WTC11 (cell line): ENCODE measurements around the gene ATP6V1G1.

Experiments used
- CTCF ChIP-seq: fragments of 200-600 bp; IDR thresholded peaks from 2 replicates; pipeline ENCODE4 v1.8.0; 2022; ENCODE audit warnings: antibody characterized with exemption
- E2F5 ChIP-seq: sonication (generic); formaldehyde crosslinking; IDR thresholded peaks from 2 replicates; pipeline ENCODE4 v1.8.1; 2022; ENCODE audit warnings: mild to moderate bottlenecking, moderate library complexity, missing genetic modification reagents
- HMGXB4 ChIP-seq: sonication (generic); formaldehyde crosslinking; IDR thresholded peaks from 2 replicates; pipeline ENCODE4 v1.8.1; 2023; ENCODE audit warnings: mild to moderate bottlenecking, moderate library complexity, missing genetic modification reagents
- JUN ChIP-seq: sonication (generic); formaldehyde crosslinking; IDR thresholded peaks from 2 replicates; pipeline ENCODE4 v1.8.0; 2023; ENCODE audit warnings: mild to moderate bottlenecking, missing genetic modification reagents
- MAX ChIP-seq: sonication (generic); formaldehyde crosslinking; IDR thresholded peaks from 2 replicates; pipeline ENCODE4 v1.8.0; 2022; ENCODE audit warnings: mild to moderate bottlenecking, missing genetic modification reagents
- SP1 ChIP-seq: sonication (generic); formaldehyde crosslinking; conservative IDR thresholded peaks from 2 replicates; pipeline ENCODE4 v1.8.1; 2022; ENCODE audit warnings: missing genetic modification reagents
- TCF7 ChIP-seq: sonication (generic); formaldehyde crosslinking; IDR thresholded peaks from 2 replicates; pipeline ENCODE4 v1.8.0; 2022; ENCODE audit warnings: mild to moderate bottlenecking, low read depth, missing genetic modification reagents, moderate library complexity
- ZSCAN18 ChIP-seq: fragments of 250-450 bp; sonication (Bioruptor Pico); IDR thresholded peaks from 2 replicates; pipeline ENCODE4 v2.1.2; 2022; ENCODE audit warnings: mild to moderate bottlenecking, moderate library complexity

GRCh38 chr9:114583371-114584155, 4.0 kb upstream of the ATP6V1G1 start:
- TF ChIP-seq ZSCAN18 (CRISPR knock-in tag) (no peak), CTCF (no peak), JUN (CRISPR knock-in tag) (no peak), TCF7 (CRISPR knock-in tag) (no peak), E2F5 (no peak), SP1 (CRISPR knock-in tag) (no peak), MAX (CRISPR knock-in tag) (no peak), HMGXB4 (CRISPR knock-in tag) (no peak)
